B cell (primary cell): ENCODE results near the gene CTIF. TPM values are rescaled to one million over a fixed set of nuclear protein-coding genes. Genes with fewer than 3 reads are reported as not detected.

Experiments
- ATAC-seq: fragments of 200-7000 bp; cut with Tn5 transposase; one replicate; pipeline ENCODE4 v1.10.0; 2021; ENCODE audit warnings: low read depth, mild to moderate bottlenecking, moderate number of reproducible peaks, moderate library complexity
- CTCF ChIA-PET: fragments of 350-600 bp; sonication (Branson Sonifier 250); formaldehyde crosslinking; loops from one replicate; lab custom pipeline; 2021; ENCODE audit warnings: antibody characterized with exemption, inconsistent platforms; lab: Charles Lee
- POLR2A ChIA-PET: fragments of 350-600 bp; sonication (Branson Sonifier 250); formaldehyde crosslinking; loops from one replicate; lab custom pipeline; 2021; ENCODE audit warnings: antibody characterized with exemption; lab: Charles Lee
- DNase-seq: peaks from one replicate; pipeline ENCODE4 v3.0.0; 2013
- H2AFZ ChIP-seq: 2 replicates; pipeline ENCODE4 v1.6.1; 2012; ENCODE audit warnings: mild to moderate bottlenecking, low read depth, low read length; ENCODE audit not compliant: insufficient read depth, poor library complexity, severe bottlenecking
- H3K27ac ChIP-seq, 2 donors: 1 replicate in 1 of 2; 2 replicates in 1 of 2; pipeline ENCODE4 v1.5.1; 2012 to 2013; ENCODE audit warnings: low read length in 2 of 2, mild to moderate bottlenecking in 2 of 2, moderate library complexity in 1 of 2
- H3K27me3 ChIP-seq, 4 experiments: fragments of 200-600 bp in 1 of 4; sonication (generic) in 1 of 4; replicated peaks in 1 of 4; 1 replicate in 2 of 4; 2 replicates in 2 of 4; pipeline versions ENCODE4 v1.6.1 to v1.7.0; 2013 to 2016; ENCODE audit warnings: low read length in 3 of 4, mild to moderate bottlenecking in 2 of 4, mixed read lengths in 1 of 4, moderate library complexity in 1 of 4; ENCODE audit not compliant: insufficient read depth in 4 of 4, control insufficient read depth in 3 of 4; ENCODE audit errors: control extremely low read depth in 1 of 4
- H3K36me3 ChIP-seq, 2 experiments: replicated peaks in 1 of 2; 1 replicate in 1 of 2; 2 replicates in 1 of 2; pipeline versions ENCODE4 v1.6.1 to v1.7.1; 2013; ENCODE audit warnings: low read length in 1 of 2; ENCODE audit not compliant: insufficient read depth in 2 of 2, control insufficient read depth in 1 of 2; ENCODE audit errors: control extremely low read depth in 1 of 2, extremely low read depth in 1 of 2
- H3K4me1 ChIP-seq, 2 donors: fragments of 200-600 bp in 1 of 2; sonication (generic) in 1 of 2; 1 replicate in 1 of 2; 2 replicates in 1 of 2; pipeline versions ENCODE4 v1.5.1 to v1.6.1; 2013 to 2017; ENCODE audit warnings: low read length in 2 of 2; ENCODE audit not compliant: control insufficient read depth in 2 of 2, insufficient read depth in 2 of 2
- H3K4me2 ChIP-seq: replicated peaks from 2 replicates; pipeline ENCODE3; 2012; ENCODE audit warnings: mild to moderate bottlenecking, low read depth, low read length; ENCODE audit not compliant: poor library complexity, severe bottlenecking
- H3K4me3 ChIP-seq, 5 experiments: fragments of 200-600 bp in 1 of 5; sonication (generic) in 1 of 5; 1 replicate in 3 of 5; 2 replicates in 2 of 5; pipeline versions ENCODE4 v1.5.1 to v1.7.0; 2011 to 2016; ENCODE audit warnings: low read length in 4 of 5, mild to moderate bottlenecking in 4 of 5, low read depth in 2 of 5, control low read depth in 1 of 5, moderate library complexity in 1 of 5; ENCODE audit not compliant: insufficient read depth in 1 of 5; ENCODE audit errors: control extremely low read depth in 1 of 5, extremely low read depth in 1 of 5
- H3K79me2 ChIP-seq: fragments of 200-600 bp; sonication (generic); one replicate; pipeline ENCODE4 v1.6.0; 2016; ENCODE audit warnings: low read length; ENCODE audit not compliant: control insufficient read depth, insufficient read depth
- H3K9ac ChIP-seq: fragments of 200-600 bp; sonication (generic); 2 replicates; pipeline ENCODE4 v1.6.1; 2017; ENCODE audit warnings: mild to moderate bottlenecking, low read length, moderate library complexity
- H3K9me3 ChIP-seq, 3 donors: one replicate each; pipeline versions ENCODE4 v1.6.1 to v1.7.1; 2013; ENCODE audit warnings: low read length in 2 of 3; ENCODE audit not compliant: control insufficient read depth in 2 of 3, insufficient read depth in 1 of 3; ENCODE audit errors: control extremely low read depth in 1 of 3
- H4K20me1 ChIP-seq: 2 replicates; pipeline ENCODE4 v1.6.0; 2012; ENCODE audit warnings: mild to moderate bottlenecking, low read length; ENCODE audit not compliant: insufficient read depth, control insufficient read depth, poor library complexity, severe bottlenecking
- H3K27ac Mint-ChIP-seq: one replicate; pipeline ENCODE4 v1.8.0; 2021; ENCODE audit warnings: mixed read lengths
- H3K27me3 Mint-ChIP-seq: one replicate; pipeline ENCODE4 v1.8.0; 2021; ENCODE audit warnings: mixed read lengths
- H3K4me1 Mint-ChIP-seq: one replicate; pipeline ENCODE4 v1.8.0; 2021; ENCODE audit warnings: mixed read lengths
- H3K4me3 Mint-ChIP-seq: one replicate; pipeline ENCODE4 v1.8.0; 2021; ENCODE audit warnings: mixed read lengths
- H3K9me3 Mint-ChIP-seq: one replicate; pipeline ENCODE4 v1.8.0; 2022; ENCODE audit warnings: mixed read lengths; ENCODE audit not compliant: insufficient read depth
- CTCF ChIP-seq: fragments of 200-600 bp; IDR thresholded peaks from one replicate; pipeline ENCODE4 v1.8.0; 2022; ENCODE audit warnings: antibody characterized with exemption, mild to moderate bottlenecking
- EZH2 ChIP-seq: IDR thresholded peaks from 2 replicates; pipeline ENCODE4 v1.6.1; 2012; ENCODE audit warnings: borderline replicate concordance, low read depth, mild to moderate bottlenecking, moderate library complexity, low read length; ENCODE audit not compliant: insufficient read depth, poor library complexity, severe bottlenecking
- WGBS: methylation state at CpG from one replicate; pipeline ENCODE4 v1.1.5; 2013; ENCODE audit warnings: missing lambda C conversion rate; ENCODE audit not compliant: insufficient coverage; 5-methylcytosine and 5-hydroxymethylcytosine counted together
- intact Hi-C: fragments of 100-400 bp; cut with micrococcal nuclease; formaldehyde crosslinking; loops from one replicate; pipeline ENCODE4 v1.10.0; 2022
- polyA plus RNA-seq: library from polyadenylated mRNA; depleted of rRNA; stranded (reverse); fragments of >200 nt; gene quantifications from 2 replicates; pipeline ENCODE4 v1.2.3, GENCODE V29; 2012
- total RNA-seq, 2 donors: library from RNA; stranded (reverse); fragments of 120-200 nt in 1 of 2; gene quantifications; 1 replicate in 1 of 2; 2 replicates in 1 of 2; pipeline versions ENCODE4 v1.2.3 to v1.2.4, GENCODE V29; 2013 to 2022

The CTIF gene
- total and polyA plus RNA-seq, 2 donors (not counting 1 experiment from before 2014, with no cell fraction given), result 3.6 to 16.2 TPM

- Histone ChIP-seq H3K27ac (no peak overlapping the region), H4K20me1 (no peaks in the 10 kb centered on the region), H3K9ac (no peak overlapping the region), H3K36me3 (no peaks in the 10 kb centered on the region), H2AFZ (no peak overlapping the region), H3K4me2 (no peak overlapping the region), H3K27me3 (no peaks in the 10 kb centered on the region), H3K4me1 (peaks cover 12 to 21% of the 10 kb centered on the region in 2 donors), H3K4me3 (no peak overlapping the region), H3K79me2 (no peaks in the 10 kb centered on the region), H3K9me3 (peaks cover 0 to 1% (median 0%) of the 10 kb centered on the region in 3 donors)
- H3K27ac Mint-ChIP-seq, result no peak overlapping the region
- TF ChIP-seq CTCF (no peak), EZH2 (no peak)
- intact Hi-C loops, result no loop called here
- peaks cover 28% of the 10 kb centered on the region for H3K4me1 Mint-ChIP-seq
- POLR2A ChIA-PET, result no interaction called here
- 97% methylated on average over 14 of the region's 15 CpGs for WGBS
- ATAC-seq (no peak), DNase-seq (no peak)
- no peak overlapping the region for H3K4me3 Mint-ChIP-seq
- H3K9me3 Mint-ChIP-seq, result peaks cover 5% of the 10 kb centered on the region
- no peaks in the 10 kb centered on the region for H3K27me3 Mint-ChIP-seq
- CTCF ChIA-PET, result no interaction called here
Measured at GRCh38 chr18:48819276-48819675, 280.4 kb downstream of the CTIF start.

GRCh38 chr18:48819781-48820482, 281.1 kb downstream of the CTIF start:
- intact Hi-C loops, result loop anchor here (2.0 kb wide), 1 partner anchor 15 kb away; no protein-coding TSS in a partner anchor

More at GRCh38 chr18:48819781-48820482, 281.1 kb downstream of the CTIF start:
- WGBS, result 92% methylated on average over 11 of the region's 11 CpGs
- Mint-ChIP-seq H3K4me1 (peaks cover 22% of the 10 kb centered on the region), H3K9me3 (peaks cover 5% of the 10 kb centered on the region), H3K27me3 (no peaks in the 10 kb centered on the region), H3K27ac (no peak overlapping the region), H3K4me3 (no peak overlapping the region)
- Histone ChIP-seq H3K4me2 (no peak overlapping the region), H2AFZ (no peak overlapping the region), H3K4me3 (no peak overlapping the region), H3K27me3 (no peaks in the 10 kb centered on the region), H3K4me1 (peaks cover 12 to 15% of the 10 kb centered on the region in 2 donors), H4K20me1 (no peaks in the 10 kb centered on the region), H3K9me3 (peaks cover 0 to 1% (median 0%) of the 10 kb centered on the region in 3 donors), H3K9ac (no peak overlapping the region), H3K36me3 (no peaks in the 10 kb centered on the region), H3K79me2 (no peaks in the 10 kb centered on the region), H3K27ac (no peak overlapping the region)
- ATAC-seq (no peak), DNase-seq (no peak)
- TF ChIP-seq EZH2 (no peak), CTCF (no peak)
- ChIA-PET POLR2A (interaction anchor here (0.5 kb wide), 1 partner anchor 150 kb away, joined by 3 read pairs; no protein-coding TSS in a partner anchor), CTCF (interaction anchor here (1.0 to 1.3 kb wide), 3 partner anchors 9 to 42 kb away, joined by 3 read pairs; no protein-coding TSS in a partner anchor)
